Measurements from ENCODE around the gene SLC9A9. TPM values are rescaled to one million over a fixed set of nuclear protein-coding genes. Genes with fewer than 3 reads are reported as not detected.

SLC9A9 gene
- total and polyA plus RNA-seq, 2 of the 8 experiments (the other 6 are each of a cell fraction or from before 2014, with no cell fraction given) = 0.48 to 1.1 TPM

- no peak for TF ChIP-seq USF2 (IDR thresholded peaks at IDR 0.05; ENCODE audit: low read length)
These were observed 368.5 kb downstream of the SLC9A9 start (continued) for GRCh38 chr3:143479727-143480126.
